Measurements from ENCODE around the gene EMILIN3. TPM values are rescaled to one million over a fixed set of nuclear protein-coding genes. Genes with fewer than 3 reads are reported as not detected.

Gene EMILIN3
- total RNA-seq, 4 donors from 2014 or later, result 0.13 to 0.76 (median 0.44) TPM; not detected in 1

DNA sequence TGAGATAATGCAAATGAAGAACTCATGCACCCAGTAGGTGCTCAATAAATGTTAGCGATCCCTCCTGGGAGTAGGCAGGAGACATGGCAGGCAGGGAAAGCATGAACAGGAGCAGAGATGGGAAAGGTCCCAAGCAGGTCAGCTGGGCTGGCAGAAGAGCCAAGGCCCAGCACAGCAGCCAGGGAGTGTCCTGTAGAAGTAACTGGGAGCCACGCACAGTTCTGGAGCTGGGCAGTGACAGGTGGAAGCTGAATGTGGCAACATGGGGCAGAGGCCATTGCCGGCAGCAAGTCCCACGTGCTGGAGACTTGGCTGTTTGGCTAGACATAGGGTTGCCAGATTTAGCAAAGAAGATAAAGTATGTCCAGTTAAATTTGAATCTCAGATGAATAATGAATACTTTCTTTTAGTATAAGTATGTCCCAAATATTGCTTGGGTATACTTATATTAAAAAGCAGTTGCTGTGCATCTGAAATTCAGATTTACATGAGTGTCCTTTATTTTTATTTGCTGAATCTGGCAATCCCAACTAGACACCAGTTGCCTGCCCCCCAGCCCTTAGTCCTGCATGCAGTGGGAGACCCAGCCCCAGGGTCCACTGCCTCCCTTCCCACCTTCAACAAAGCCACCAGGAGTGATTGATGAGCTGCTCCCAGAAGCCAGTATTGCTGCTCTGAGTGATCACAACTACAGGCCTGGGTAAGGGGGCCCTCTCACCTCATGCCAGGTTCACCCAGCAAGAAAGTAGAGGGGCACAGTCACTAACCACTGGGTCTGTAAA is 29.7 kb downstream of the EMILIN3 start:
- WGBS, 2 donors, result 87 to 89% methylated on average over 4 of the region's 4 CpGs
- Histone ChIP-seq H3K4me1 (peaks cover 9 to 49% (median 29%) of the 10 kb centered on the region in 3 donors), H3K27ac (no peak overlapping the region), H3K36me3 (no peaks in the 10 kb centered on the region), H3K9me3 (no peaks in the 10 kb centered on the region), H3K27me3 (no peaks in the 10 kb centered on the region), H3K4me3 (no peak overlapping the region)
- TF ChIP-seq, protein P1, sequence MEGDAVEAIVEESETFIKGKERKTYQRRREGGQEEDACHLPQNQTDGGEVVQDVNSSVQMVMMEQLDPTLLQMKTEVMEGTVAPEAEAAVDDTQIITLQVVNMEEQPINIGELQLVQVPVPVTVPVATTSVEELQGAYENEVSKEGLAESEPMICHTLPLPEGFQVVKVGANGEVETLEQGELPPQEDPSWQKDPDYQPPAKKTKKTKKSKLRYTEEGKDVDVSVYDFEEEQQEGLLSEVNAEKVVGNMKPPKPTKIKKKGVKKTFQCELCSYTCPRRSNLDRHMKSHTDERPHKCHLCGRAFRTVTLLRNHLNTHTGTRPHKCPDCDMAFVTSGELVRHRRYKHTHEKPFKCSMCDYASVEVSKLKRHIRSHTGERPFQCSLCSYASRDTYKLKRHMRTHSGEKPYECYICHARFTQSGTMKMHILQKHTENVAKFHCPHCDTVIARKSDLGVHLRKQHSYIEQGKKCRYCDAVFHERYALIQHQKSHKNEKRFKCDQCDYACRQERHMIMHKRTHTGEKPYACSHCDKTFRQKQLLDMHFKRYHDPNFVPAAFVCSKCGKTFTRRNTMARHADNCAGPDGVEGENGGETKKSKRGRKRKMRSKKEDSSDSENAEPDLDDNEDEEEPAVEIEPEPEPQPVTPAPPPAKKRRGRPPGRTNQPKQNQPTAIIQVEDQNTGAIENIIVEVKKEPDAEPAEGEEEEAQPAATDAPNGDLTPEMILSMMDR (IDR thresholded peaks at IDR 0.05), result no peak
- TF ChIP-seq POLR2A (IDR thresholded peaks at IDR 0.05), result no peak
- no peak for DNase-seq
- intact Hi-C loops (cut with DNase I), result loop anchor here (10.0 kb wide), 1 partner anchor 202 kb away; the partner anchor contains the start of gene PLCG1

DNA sequence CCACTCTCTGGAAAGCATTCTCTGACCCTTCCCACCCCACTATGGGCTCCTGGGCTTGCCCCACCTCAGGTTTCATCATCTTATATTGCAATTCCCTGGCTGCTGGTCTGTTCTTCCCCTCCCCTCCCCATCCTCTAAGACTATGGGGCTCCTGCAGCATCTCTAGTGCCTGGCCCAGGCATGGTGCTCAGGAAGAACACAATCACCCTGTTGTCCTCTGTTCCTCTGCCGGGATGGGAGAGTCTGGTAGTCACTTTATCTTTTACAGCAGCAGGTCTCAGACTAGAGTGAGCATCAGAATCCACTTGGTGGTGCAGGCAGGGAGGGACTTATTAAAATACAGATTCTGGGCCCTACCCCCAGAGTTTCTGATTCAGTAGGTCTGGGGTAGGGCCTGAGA is 31.0 kb downstream of the EMILIN3 start:
- intact Hi-C loops (cut with DNase I), result loop anchor here (10.0 kb wide), 1 partner anchor 201 kb away; the partner anchor contains the start of gene PLCG1
- no peaks in the 10 kb centered on the region for H3K27me3 ChIP-seq
- H3K36me3 ChIP-seq, result no peaks in the 10 kb centered on the region
- no peak for DNase-seq
- no peak overlapping the region for H3K4me3 ChIP-seq
- peak overlapping the region in 3 of 4 donors; percentile 71 to 80 (median 74) for H3K27ac ChIP-seq
- 90% methylated on average over 1 of the region's 1 CpG; no CpG with 5 or more reads in 1 of the 2 donors for WGBS, 2 donors
- TF ChIP-seq, protein P1 (IDR thresholded peaks at IDR 0.05), result no peak
- no peak for TF ChIP-seq POLR2A (IDR thresholded peaks at IDR 0.05)
- H3K9me3 ChIP-seq, result no peaks in the 10 kb centered on the region
- H3K4me1 ChIP-seq, result peaks cover 0 to 36% (median 17%) of the 10 kb centered on the region in 3 donors

DNA sequence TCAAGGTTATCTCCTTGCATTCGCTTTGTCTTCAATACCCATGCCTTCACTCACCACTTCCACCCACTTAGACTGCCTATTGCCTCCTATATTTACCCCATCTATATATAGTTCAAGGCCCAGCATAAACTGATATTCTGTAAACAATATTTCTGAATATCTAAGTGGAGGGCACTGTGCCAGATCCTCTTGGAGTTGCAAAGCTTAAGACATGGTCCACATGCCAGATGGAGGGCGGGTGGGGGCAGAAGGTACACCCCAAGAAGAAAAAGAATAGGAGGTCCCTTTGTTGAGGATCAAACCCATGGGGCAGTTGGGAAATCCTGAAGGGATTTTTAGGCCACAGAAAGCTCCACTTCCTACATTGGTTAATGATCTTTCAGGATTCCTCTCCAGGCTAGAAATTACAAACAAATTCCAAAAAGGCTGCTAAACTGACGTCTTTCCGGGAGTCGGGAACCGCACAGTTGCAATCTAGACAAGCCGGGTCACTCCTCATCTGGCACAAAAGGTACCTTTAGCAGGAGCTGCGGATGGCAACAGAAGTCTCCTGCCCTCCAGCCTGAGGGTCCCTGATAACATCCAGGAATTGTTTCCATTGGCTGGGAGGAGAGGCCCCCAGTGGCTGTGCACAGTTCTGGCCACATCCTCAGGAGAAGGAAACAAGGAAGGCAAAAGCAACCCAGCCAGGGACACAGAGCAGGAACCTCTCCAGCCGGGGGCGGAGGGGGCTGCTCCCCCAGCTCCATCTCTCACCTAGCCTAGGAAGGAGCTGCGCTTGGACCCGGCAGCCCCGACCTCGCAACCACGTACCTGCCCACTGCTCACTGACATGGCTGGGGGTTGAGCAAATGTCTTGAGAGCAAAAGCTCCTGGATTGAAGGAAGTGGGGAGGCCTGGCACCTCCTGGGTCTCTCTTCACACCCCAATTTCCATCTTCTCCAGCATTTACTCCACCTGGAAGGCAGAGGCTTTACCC is 31.9 kb downstream of the EMILIN3 start:
- peaks cover 0 to 33% (median 15%) of the 10 kb centered on the region in 3 donors for H3K4me1 ChIP-seq
- no peak for TF ChIP-seq POLR2A (IDR thresholded peaks at IDR 0.05)
- TF ChIP-seq, protein P1 (IDR thresholded peaks at IDR 0.05), result no peak
- H3K27ac ChIP-seq, result peak overlapping the region; percentile 53 to 80 (median 72)
- no peaks in the 10 kb centered on the region for H3K36me3 ChIP-seq
- H3K9me3 ChIP-seq, result no peaks in the 10 kb centered on the region
- H3K27me3 ChIP-seq, result no peaks in the 10 kb centered on the region
- DNase-seq, result no peak
- H3K4me3 ChIP-seq, result no peak overlapping the region
- intact Hi-C loops (cut with DNase I), result loop anchor here (10.0 kb wide), 1 partner anchor 200 kb away; the partner anchor contains the start of gene PLCG1
- 76 to 83% methylated on average over 9 to 10 of the region's 15 CpGs for WGBS, 2 donors

DNA sequence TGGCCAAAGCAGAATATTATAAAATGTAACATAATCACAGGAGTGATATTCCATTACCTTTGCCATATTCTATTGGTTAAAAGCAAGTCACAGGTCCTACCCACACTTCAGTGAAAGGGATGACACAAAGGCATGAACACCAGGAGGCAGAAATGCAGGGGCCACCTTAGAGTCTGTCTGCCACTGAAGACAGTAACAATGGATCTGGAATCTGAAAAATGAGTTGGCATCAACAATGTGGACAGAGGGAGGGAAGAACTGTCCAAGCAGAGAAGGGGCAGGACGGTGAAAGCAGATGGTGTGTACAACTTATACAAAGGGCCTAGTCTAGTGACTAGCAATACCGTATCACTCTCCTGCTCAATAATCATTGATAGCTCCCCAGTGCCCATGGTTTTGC is 32.6 kb downstream of the EMILIN3 start:
- WGBS, 2 donors, result 89 to 91% methylated on average over 2 of the region's 2 CpGs
- Histone ChIP-seq H3K9me3 (no peaks in the 10 kb centered on the region), H3K4me3 (no peak overlapping the region), H3K27ac (peak overlapping the region; percentile 19 to 80 (median 72)), H3K36me3 (no peaks in the 10 kb centered on the region), H3K27me3 (no peaks in the 10 kb centered on the region), H3K4me1 (peaks cover 2 to 33% (median 10%) of the 10 kb centered on the region in 3 donors)
- intact Hi-C loops (cut with DNase I), result loop anchor here (10.0 kb wide), 1 partner anchor 199 kb away; the partner anchor contains the start of gene PLCG1
- TF ChIP-seq, protein P1 (IDR thresholded peaks at IDR 0.05), result no peak
- TF ChIP-seq POLR2A (IDR thresholded peaks at IDR 0.05), result no peak
- no peak for DNase-seq

Measured in esophagus squamous epithelium (tissue), 5 donors.